ENCODE measurements around the gene LIF.

GRCh38 chr22:30284172-30284571 lies 37.6 kb upstream of the LIF start:
- TF ChIP-seq POLR2AphosphoS5 (IDR thresholded peaks at IDR 0.05) (no peak), CTCF (IDR thresholded peaks at IDR 0.05) (no peak), POLR2A (IDR thresholded peaks at IDR 0.05) (no peak), EP300 (IDR thresholded peaks at IDR 0.05) (no peak)

All from upper lobe of left lung (tissue), 4 donors.